Measurements from ENCODE around the gene TATDN2. TPM values are rescaled to one million over a fixed set of nuclear protein-coding genes. Genes with fewer than 3 reads are reported as not detected.

Gene TATDN2

DNA sequence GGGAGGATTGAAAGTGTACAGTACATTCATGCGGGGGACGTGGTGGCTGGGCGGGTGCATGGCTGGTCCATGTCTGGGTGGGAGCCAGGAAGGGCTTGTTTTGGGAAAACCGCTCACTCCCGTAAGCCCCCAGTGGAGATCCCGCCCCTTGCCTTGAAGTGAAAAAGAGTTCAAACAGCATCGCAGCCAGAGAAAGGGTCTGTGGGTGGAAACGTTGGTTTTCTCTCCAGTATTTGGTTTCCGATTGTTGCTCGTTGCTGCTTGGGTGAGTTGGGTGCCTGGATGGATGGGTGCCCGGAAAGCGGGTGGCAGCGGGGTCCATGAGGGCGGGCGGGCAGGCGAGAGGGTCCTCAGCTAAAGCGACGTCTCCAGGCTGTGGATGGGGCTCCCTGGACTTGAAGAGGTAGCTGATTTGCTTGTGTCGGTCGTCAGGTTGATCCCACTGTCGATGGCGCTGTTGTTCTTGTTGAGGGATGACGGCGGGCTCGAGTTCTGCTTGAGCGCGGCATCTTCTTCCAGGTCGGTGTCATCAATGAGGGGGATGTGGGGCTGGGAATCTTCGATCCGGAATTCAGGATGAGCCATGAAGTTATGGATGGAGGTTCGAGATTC is 80.3 kb downstream of the TATDN2 start:
- H3K9me3 ChIP-seq (ENCODE audit: control insufficient read depth, low read length): no peaks in the 10 kb centered on the region
- no peak overlapping the region for H2BK15ac ChIP-seq (ENCODE audit: low read depth, poor library complexity, severe bottlenecking)
- no peak overlapping the region for H3K14ac ChIP-seq (ENCODE audit: low read length in 2 of 2)
- H3K79me1 ChIP-seq (replicated peaks; ENCODE audit: low read length, poor library complexity, severe bottlenecking): no peaks in the 10 kb centered on the region
- no peak overlapping the region for H3K4me2 ChIP-seq (ENCODE audit: low read length, poor library complexity, severe bottlenecking)
- no peak overlapping the region for H2BK5ac ChIP-seq (ENCODE audit: low read depth, low read length, poor library complexity, severe bottlenecking)
- no peak overlapping the region for H3K23ac ChIP-seq (ENCODE audit: low read length in 2 of 2)
- no peak overlapping the region for H4K91ac ChIP-seq (ENCODE audit: low read length)
- H2BK12ac ChIP-seq (ENCODE audit: low read length in 2 of 2): no peak overlapping the region
- H2AFZ ChIP-seq (ENCODE audit: low read depth, low read length): no peak overlapping the region
- H3K27ac ChIP-seq (ENCODE audit: low read length, poor library complexity, severe bottlenecking): no peak overlapping the region
- no peak overlapping the region for H2AK5ac ChIP-seq (ENCODE audit: low read length, severe bottlenecking)
- H3K27me3 ChIP-seq (ENCODE audit: control insufficient read depth in 1 of 2, insufficient read depth in 1 of 2, low read length in 2 of 2): peaks cover 73 to 91% of the 10 kb centered on the region in 2 experiments
- no peak for DNase-seq
- no peak overlapping the region for H3K18ac ChIP-seq (ENCODE audit: low read depth in 1 of 2, low read length in 2 of 2)
- H3K4ac ChIP-seq (ENCODE audit: low read depth in 1 of 2, low read length in 2 of 2): no peak overlapping the region
- no peak overlapping the region for H3K9ac ChIP-seq (ENCODE audit: low read length)
- 67% methylated on average over 31 of the region's 31 CpGs for WGBS
- no peak overlapping the region for H4K8ac ChIP-seq (ENCODE audit: low read length)
- H3K36me3 ChIP-seq (ENCODE audit: control insufficient read depth in 1 of 2, insufficient read depth in 2 of 2, low read depth in 1 of 2, low read length in 2 of 2): no peaks in the 10 kb centered on the region
- no peak overlapping the region for H3K4me3 ChIP-seq (ENCODE audit: insufficient read depth in 1 of 2, low read depth in 1 of 2, low read length in 2 of 2)
- no peak overlapping the region for H2BK120ac ChIP-seq (ENCODE audit: low read depth, low read length)
- no peaks in the 10 kb centered on the region for H3K4me1 ChIP-seq (ENCODE audit: control insufficient read depth, insufficient read depth, low read depth, low read length)

DNA sequence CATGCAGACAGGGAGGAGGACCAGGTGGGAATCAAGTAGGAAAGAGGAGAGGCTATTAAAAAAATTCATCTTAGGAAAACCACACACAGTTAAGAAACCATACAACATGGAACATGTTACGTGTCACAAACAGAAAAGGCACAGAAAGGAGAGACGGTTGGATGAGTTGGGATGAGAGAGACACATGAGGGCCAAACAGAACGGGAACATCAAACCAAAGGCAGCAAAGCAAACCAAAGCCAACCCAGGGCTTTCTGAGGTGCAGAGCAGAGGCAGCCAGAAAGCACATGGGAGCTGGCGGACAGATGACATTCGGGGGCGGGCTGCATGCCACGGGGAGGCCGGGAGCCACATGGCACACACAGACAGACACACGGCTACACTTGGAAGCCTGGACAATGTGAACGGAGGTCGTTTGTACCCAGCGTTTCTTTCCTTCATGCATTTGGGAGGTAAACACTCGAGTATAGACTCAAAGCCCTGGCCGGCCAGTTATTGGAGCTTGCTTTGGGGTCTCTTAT is 81.3 kb downstream of the TATDN2 start:
- no peak overlapping the region for H3K27ac ChIP-seq (ENCODE audit: low read length, poor library complexity, severe bottlenecking)
- H2BK12ac ChIP-seq (ENCODE audit: low read length in 2 of 2): no peak overlapping the region
- no peaks in the 10 kb centered on the region for H3K9me3 ChIP-seq (ENCODE audit: control insufficient read depth, low read length)
- WGBS: 83% methylated on average over 14 of the region's 14 CpGs
- no peaks in the 10 kb centered on the region for H3K79me1 ChIP-seq (replicated peaks; ENCODE audit: low read length, poor library complexity, severe bottlenecking)
- no peak overlapping the region for H3K4me2 ChIP-seq (ENCODE audit: low read length, poor library complexity, severe bottlenecking)
- no peaks in the 10 kb centered on the region for H3K4me1 ChIP-seq (ENCODE audit: control insufficient read depth, insufficient read depth, low read depth, low read length)
- H3K4ac ChIP-seq (ENCODE audit: low read depth in 1 of 2, low read length in 2 of 2): no peak overlapping the region
- H3K14ac ChIP-seq (ENCODE audit: low read length in 2 of 2): no peak overlapping the region
- no peaks in the 10 kb centered on the region for H3K36me3 ChIP-seq (ENCODE audit: control insufficient read depth in 1 of 2, insufficient read depth in 2 of 2, low read depth in 1 of 2, low read length in 2 of 2)
- H2AK5ac ChIP-seq (ENCODE audit: low read length, severe bottlenecking): no peak overlapping the region
- H2BK5ac ChIP-seq (ENCODE audit: low read depth, low read length, poor library complexity, severe bottlenecking): no peak overlapping the region
- H3K18ac ChIP-seq (ENCODE audit: low read depth in 1 of 2, low read length in 2 of 2): no peak overlapping the region
- H3K9ac ChIP-seq (ENCODE audit: low read length): no peak overlapping the region
- peak overlapping the region; percentile 33 for H2BK15ac ChIP-seq (ENCODE audit: low read depth, poor library complexity, severe bottlenecking)
- H3K23ac ChIP-seq (ENCODE audit: low read length in 2 of 2): no peak overlapping the region
- DNase-seq: no peak
- no peak overlapping the region for H4K8ac ChIP-seq (ENCODE audit: low read length)
- no peak overlapping the region for H3K4me3 ChIP-seq (ENCODE audit: insufficient read depth in 1 of 2, low read depth in 1 of 2, low read length in 2 of 2)
- no peak overlapping the region for H2BK120ac ChIP-seq (ENCODE audit: low read depth, low read length)
- peaks cover 77 to 92% of the 10 kb centered on the region in 2 experiments for H3K27me3 ChIP-seq (ENCODE audit: control insufficient read depth in 1 of 2, insufficient read depth in 1 of 2, low read length in 2 of 2)
- H2AFZ ChIP-seq (ENCODE audit: low read depth, low read length): no peak overlapping the region
- no peak overlapping the region for H4K91ac ChIP-seq (ENCODE audit: low read length)

DNA sequence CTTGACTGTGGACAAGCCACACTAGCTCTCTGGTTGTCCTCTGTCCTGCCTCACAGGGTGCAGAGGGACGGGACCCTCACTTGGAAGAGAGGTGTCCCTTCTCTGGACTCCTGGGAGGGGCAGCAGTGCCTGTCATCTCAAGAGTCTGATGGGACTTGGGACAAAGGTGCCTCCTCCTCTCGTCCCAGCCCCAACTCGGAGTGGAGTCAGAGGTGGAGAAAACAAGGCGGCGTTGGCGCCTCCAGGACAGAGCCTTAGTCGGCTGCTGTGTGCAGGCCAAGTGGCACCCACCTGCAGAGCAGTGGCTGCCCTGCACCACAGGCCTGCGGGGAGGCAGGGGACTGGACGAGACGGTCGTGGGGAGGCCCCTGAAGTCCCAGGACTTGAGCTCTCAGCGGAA is 82.1 kb downstream of the TATDN2 start:
- no peaks in the 10 kb centered on the region for H3K9me3 ChIP-seq (ENCODE audit: control insufficient read depth, low read length)
- no peak overlapping the region for H2AK5ac ChIP-seq (ENCODE audit: low read length, severe bottlenecking)
- H2AFZ ChIP-seq (ENCODE audit: low read depth, low read length): no peak overlapping the region
- peaks cover 73 to 88% of the 10 kb centered on the region in 2 experiments for H3K27me3 ChIP-seq (ENCODE audit: control insufficient read depth in 1 of 2, insufficient read depth in 1 of 2, low read length in 2 of 2)
- no peak overlapping the region for H2BK120ac ChIP-seq (ENCODE audit: low read depth, low read length)
- 76% methylated on average over 12 of the region's 12 CpGs for WGBS
- no peaks in the 10 kb centered on the region for H3K36me3 ChIP-seq (ENCODE audit: control insufficient read depth in 1 of 2, insufficient read depth in 2 of 2, low read depth in 1 of 2, low read length in 2 of 2)
- no peaks in the 10 kb centered on the region for H3K79me1 ChIP-seq (replicated peaks; ENCODE audit: low read length, poor library complexity, severe bottlenecking)
- H3K4me3 ChIP-seq (ENCODE audit: insufficient read depth in 1 of 2, low read depth in 1 of 2, low read length in 2 of 2): no peak overlapping the region
- DNase-seq: no peak
- no peak overlapping the region for H3K27ac ChIP-seq (ENCODE audit: low read length, poor library complexity, severe bottlenecking)
- H2BK12ac ChIP-seq (ENCODE audit: low read length in 2 of 2): no peak overlapping the region
- H3K23ac ChIP-seq (ENCODE audit: low read length in 2 of 2): no peak overlapping the region
- H4K8ac ChIP-seq (ENCODE audit: low read length): no peak overlapping the region
- H3K9ac ChIP-seq (ENCODE audit: low read length): no peak overlapping the region
- no peak overlapping the region for H3K4me2 ChIP-seq (ENCODE audit: low read length, poor library complexity, severe bottlenecking)
- no peak overlapping the region for H3K4ac ChIP-seq (ENCODE audit: low read depth in 1 of 2, low read length in 2 of 2)
- no peak overlapping the region for H3K14ac ChIP-seq (ENCODE audit: low read length in 2 of 2)
- H2BK5ac ChIP-seq (ENCODE audit: low read depth, low read length, poor library complexity, severe bottlenecking): no peak overlapping the region
- H4K91ac ChIP-seq (ENCODE audit: low read length): no peak overlapping the region
- no peaks in the 10 kb centered on the region for H3K4me1 ChIP-seq (ENCODE audit: control insufficient read depth, insufficient read depth, low read depth, low read length)
- H3K18ac ChIP-seq (ENCODE audit: low read depth in 1 of 2, low read length in 2 of 2): no peak overlapping the region
- H2BK15ac ChIP-seq (ENCODE audit: low read depth, poor library complexity, severe bottlenecking): no peak overlapping the region

Small RNA genes lying within 50 kb of the gene (small RNA-seq; reads per million reads assigned to genes)
- 6.0 reads per million, percentile 63 among the genes with 10 or more reads in this experiment for gene MIR378B (ENCODE audit: low read depth)
- not detected for gene RF02126 (ENCODE audit: low read depth)
